WERI-Rb-1 (cell line): ENCODE results near the gene EXOSC7.
"Not testable (repeated sequence)": the region's sequence is repeated elsewhere in the genome, so short reads cannot be mapped to it uniquely, and the experiment has no call there.

Experiments
- DNase-seq: peaks from one replicate; pipeline ENCODE4 v3.0.0-alpha.2; 2020
- H3K27ac ChIP-seq: fragments of 250-450 bp; sonication (Bioruptor Pico); 2 replicates; pipeline ENCODE4 v1.5.1; 2020; ENCODE audit warnings: mild to moderate bottlenecking, moderate library complexity
- H3K27me3 ChIP-seq: fragments of 250-450 bp; sonication (Bioruptor Pico); 2 replicates; pipeline ENCODE4 v1.5.1; 2021; ENCODE audit warnings: mild to moderate bottlenecking, low read depth, moderate library complexity; ENCODE audit not compliant: insufficient read depth, severe bottlenecking
- H3K36me3 ChIP-seq: fragments of 250-450 bp; sonication (Bioruptor Pico); 2 replicates; pipeline ENCODE4 v1.5.1; 2020; ENCODE audit warnings: mild to moderate bottlenecking, moderate library complexity
- H3K4me3 ChIP-seq: 2 replicates; pipeline ENCODE4 v1.5.1; 2011; ENCODE audit warnings: low read depth, mild to moderate bottlenecking, control low read depth, low read length
- H3K9me3 ChIP-seq: fragments of 250-450 bp; sonication (Bioruptor Pico); 2 replicates; pipeline ENCODE4 v1.5.1; 2021; ENCODE audit warnings: mild to moderate bottlenecking, moderate library complexity; ENCODE audit not compliant: severe bottlenecking
- CTCF ChIP-seq: IDR thresholded peaks from 2 replicates; pipeline ENCODE4 v1.5.1; 2011; ENCODE audit warnings: low read depth, mild to moderate bottlenecking, control low read depth, inconsistent platforms, low read length

The EXOSC7 gene

GRCh38 chr3:44932271-44932670 lies 43.8 kb upstream of the EXOSC7 start:
- no peaks in the 10 kb centered on the region for H3K9me3 ChIP-seq
- TF ChIP-seq CTCF: no peak
- H3K4me3 ChIP-seq: no peak overlapping the region
- H3K36me3 ChIP-seq: peaks cover 25% of the 10 kb centered on the region
- no peaks in the 10 kb centered on the region for H3K27me3 ChIP-seq
- DNase-seq: no peak
- H3K27ac ChIP-seq: no peak overlapping the region

- Histone ChIP-seq H3K27ac (no peak overlapping the region), H3K9me3 (no peaks in the 10 kb centered on the region), H3K27me3 (no peaks in the 10 kb centered on the region), H3K4me3 (no peak overlapping the region), H3K36me3 (peaks cover 32% of the 10 kb centered on the region)
- DNase-seq: no peak
- TF ChIP-seq CTCF: no peak
Measured at GRCh38 chr3:44932986-44933944, 42.8 kb upstream of the EXOSC7 start.

- H3K27me3 ChIP-seq: no peaks in the 10 kb centered on the region
- H3K4me3 ChIP-seq: no peak overlapping the region
- no peak overlapping the region for H3K27ac ChIP-seq
- no peak for TF ChIP-seq CTCF
- no peak for DNase-seq
- H3K36me3 ChIP-seq: peaks cover 32% of the 10 kb centered on the region
- H3K9me3 ChIP-seq: no peaks in the 10 kb centered on the region
Measured at GRCh38 chr3:44939581-44940036, 36.4 kb upstream of the EXOSC7 start.

- DNase-seq: no peak
- Histone ChIP-seq H3K4me3 (no peak overlapping the region), H3K9me3 (no peaks in the 10 kb centered on the region), H3K36me3 (peaks cover 32% of the 10 kb centered on the region), H3K27me3 (no peaks in the 10 kb centered on the region), H3K27ac (no peak overlapping the region)
- TF ChIP-seq CTCF: no peak
Measured at GRCh38 chr3:44942202-44942921, 33.7 kb upstream of the EXOSC7 start.

GRCh38 chr3:44948239-44948638 lies 27.8 kb upstream of the EXOSC7 start:
- TF ChIP-seq CTCF: no peak

GRCh38 chr3:44949770-44950169 lies 26.3 kb upstream of the EXOSC7 start:
- not testable (repeated sequence) for H3K27me3 ChIP-seq, DNase-seq, H3K27ac ChIP-seq, H3K36me3 ChIP-seq, H3K9me3 ChIP-seq, H3K4me3 ChIP-seq

More at GRCh38 chr3:44948239-44948638, 27.8 kb upstream of the EXOSC7 start:
- Histone ChIP-seq H3K9me3 (no peaks in the 10 kb centered on the region), H3K27me3 (no peaks in the 10 kb centered on the region), H3K27ac (no peak overlapping the region), H3K4me3 (no peak overlapping the region), H3K36me3 (peaks cover 7% of the 10 kb centered on the region; the same call in 1 of the 2 replicates)
- no peak for DNase-seq
